Measurements from ENCODE around the gene SLC14A1.

Gene SLC14A1

GRCh38 chr18:45724601-45725000 lies 620 bp downstream of the SLC14A1 start:
- H3K4me1 ChIP-seq (ENCODE audit: control insufficient read depth, insufficient read depth, low read length), result no peaks in the 10 kb centered on the region
- no peak overlapping the region for H3K9ac ChIP-seq (ENCODE audit: low read length)
- no peak overlapping the region for H3K4me3 ChIP-seq (ENCODE audit: low read depth, low read length)
- no peak overlapping the region for H3K27ac ChIP-seq (ENCODE audit: low read depth, low read length)
- no peaks in the 10 kb centered on the region for H3K36me3 ChIP-seq (ENCODE audit: control insufficient read depth, insufficient read depth, low read length)
- H3K9me3 ChIP-seq (ENCODE audit: control insufficient read depth, insufficient read depth, low read depth, low read length), result no peaks in the 10 kb centered on the region
- no peaks in the 10 kb centered on the region for H3K27me3 ChIP-seq (ENCODE audit: control insufficient read depth, insufficient read depth, low read length)

DNA sequence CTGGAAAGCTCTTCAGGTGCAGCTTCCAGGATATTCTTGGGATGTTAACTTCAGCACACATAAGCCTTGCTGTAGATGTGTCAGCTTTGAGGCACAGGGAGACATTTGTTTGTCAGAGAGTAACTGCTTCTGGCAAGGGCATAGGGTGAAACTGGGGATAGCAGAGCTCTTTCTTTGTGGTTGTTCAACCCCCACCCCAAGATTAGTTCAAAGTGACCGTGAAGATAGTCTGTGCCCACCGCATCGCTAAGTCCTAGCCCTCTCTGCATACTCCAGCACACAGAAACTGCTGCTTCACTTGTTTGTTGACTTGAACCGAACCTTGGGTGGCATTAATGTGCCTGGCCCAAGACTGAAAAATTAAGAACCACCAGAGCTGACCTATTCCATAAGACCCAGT lies 1.4 kb downstream of the SLC14A1 start:
- no peaks in the 10 kb centered on the region for H3K36me3 ChIP-seq (ENCODE audit: control insufficient read depth, insufficient read depth, low read length)
- H3K9ac ChIP-seq (ENCODE audit: low read length), result no peak overlapping the region
- H3K9me3 ChIP-seq (ENCODE audit: control insufficient read depth, insufficient read depth, low read depth, low read length), result no peaks in the 10 kb centered on the region
- no peaks in the 10 kb centered on the region for H3K4me1 ChIP-seq (ENCODE audit: control insufficient read depth, insufficient read depth, low read length)
- no peak overlapping the region for H3K27ac ChIP-seq (ENCODE audit: low read depth, low read length)
- no peak overlapping the region for H3K4me3 ChIP-seq (ENCODE audit: low read depth, low read length)
- no peaks in the 10 kb centered on the region for H3K27me3 ChIP-seq (ENCODE audit: control insufficient read depth, insufficient read depth, low read length)

DNA sequence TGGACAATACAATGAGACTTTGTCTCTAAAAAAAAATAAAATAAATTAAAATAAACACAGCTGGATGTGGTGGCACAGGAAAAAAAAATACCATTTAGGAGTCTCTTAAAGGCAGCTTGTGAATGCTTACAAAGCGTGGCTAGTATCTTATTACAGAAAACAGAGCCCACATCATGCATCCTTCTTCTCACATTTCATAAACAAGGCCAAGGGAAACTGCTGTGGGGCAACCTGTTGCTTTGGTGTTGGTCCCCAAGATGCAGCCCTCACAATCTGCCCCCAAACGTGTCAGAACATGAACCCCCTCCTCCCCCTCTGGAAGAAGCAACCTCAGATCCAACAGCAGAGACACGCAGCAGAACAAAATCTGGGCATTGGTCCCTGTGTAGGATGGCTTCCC lies 2.6 kb downstream of the SLC14A1 start:
- Histone ChIP-seq H3K27me3 (ENCODE audit: control insufficient read depth, insufficient read depth, low read length) (no peaks in the 10 kb centered on the region), H3K27ac (ENCODE audit: low read depth, low read length) (no peak overlapping the region), H3K4me3 (ENCODE audit: low read depth, low read length) (no peak overlapping the region), H3K36me3 (ENCODE audit: control insufficient read depth, insufficient read depth, low read length) (no peaks in the 10 kb centered on the region), H3K9ac (ENCODE audit: low read length) (no peak overlapping the region), H3K9me3 (ENCODE audit: control insufficient read depth, insufficient read depth, low read depth, low read length) (no peaks in the 10 kb centered on the region), H3K4me1 (ENCODE audit: control insufficient read depth, insufficient read depth, low read length) (no peaks in the 10 kb centered on the region)

DNA sequence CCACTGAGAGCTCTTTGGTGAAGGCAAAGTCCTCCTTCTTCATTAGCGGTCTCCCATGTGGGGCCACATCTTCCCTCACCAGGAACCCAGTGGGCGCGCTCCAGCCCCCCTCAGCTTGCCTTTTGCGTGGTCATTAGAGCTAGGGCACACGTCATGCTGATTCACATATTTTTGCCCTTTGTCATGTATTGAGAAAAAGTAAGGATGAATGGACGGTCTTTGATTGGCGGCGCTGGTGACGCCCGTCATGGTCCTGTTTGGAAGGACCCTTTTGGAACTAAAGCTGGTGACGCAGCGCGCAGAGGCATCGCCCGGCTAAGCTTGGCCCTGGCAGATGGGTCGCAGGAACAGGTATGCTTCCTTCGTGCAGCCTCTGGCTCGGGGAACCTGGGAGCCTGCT lies 3.1 kb downstream of the SLC14A1 start:
- H3K4me1 ChIP-seq (ENCODE audit: control insufficient read depth, insufficient read depth, low read length), result no peaks in the 10 kb centered on the region

GRCh38 chr18:45728336-45729010 lies 4.5 kb downstream of the SLC14A1 start:
- H3K27me3 ChIP-seq (ENCODE audit: control insufficient read depth, insufficient read depth, low read length), result no peaks in the 10 kb centered on the region
- H3K9me3 ChIP-seq (ENCODE audit: control insufficient read depth, insufficient read depth, low read depth, low read length), result no peaks in the 10 kb centered on the region
- no peak overlapping the region for H3K9ac ChIP-seq (ENCODE audit: low read length)
- no peaks in the 10 kb centered on the region for H3K36me3 ChIP-seq (ENCODE audit: control insufficient read depth, insufficient read depth, low read length)
- no peaks in the 10 kb centered on the region for H3K4me1 ChIP-seq (ENCODE audit: control insufficient read depth, insufficient read depth, low read length)
- H3K4me3 ChIP-seq (ENCODE audit: low read depth, low read length), result no peak overlapping the region
- H3K27ac ChIP-seq (ENCODE audit: low read depth, low read length), result no peak overlapping the region

More for the DNA sequence above, 3.1 kb downstream of the SLC14A1 start:
- Histone ChIP-seq H3K9me3 (ENCODE audit: control insufficient read depth, insufficient read depth, low read depth, low read length) (no peaks in the 10 kb centered on the region), H3K27me3 (ENCODE audit: control insufficient read depth, insufficient read depth, low read length) (no peaks in the 10 kb centered on the region), H3K36me3 (ENCODE audit: control insufficient read depth, insufficient read depth, low read length) (no peaks in the 10 kb centered on the region), H3K9ac (ENCODE audit: low read length) (no peak overlapping the region), H3K27ac (ENCODE audit: low read depth, low read length) (no peak overlapping the region), H3K4me3 (ENCODE audit: low read depth, low read length) (no peak overlapping the region)

GRCh38 chr18:45730832-45731575 lies 7.0 kb downstream of the SLC14A1 start:
- H3K4me3 ChIP-seq (ENCODE audit: low read depth, low read length), result no peak overlapping the region
- H3K27ac ChIP-seq (ENCODE audit: low read depth, low read length), result no peak overlapping the region
- H3K27me3 ChIP-seq (ENCODE audit: control insufficient read depth, insufficient read depth, low read length), result no peaks in the 10 kb centered on the region
- no peaks in the 10 kb centered on the region for H3K9me3 ChIP-seq (ENCODE audit: control insufficient read depth, insufficient read depth, low read depth, low read length)
- H3K36me3 ChIP-seq (ENCODE audit: control insufficient read depth, insufficient read depth, low read length), result no peaks in the 10 kb centered on the region
- no peaks in the 10 kb centered on the region for H3K4me1 ChIP-seq (ENCODE audit: control insufficient read depth, insufficient read depth, low read length)
- no peak overlapping the region for H3K9ac ChIP-seq (ENCODE audit: low read length)

DNA sequence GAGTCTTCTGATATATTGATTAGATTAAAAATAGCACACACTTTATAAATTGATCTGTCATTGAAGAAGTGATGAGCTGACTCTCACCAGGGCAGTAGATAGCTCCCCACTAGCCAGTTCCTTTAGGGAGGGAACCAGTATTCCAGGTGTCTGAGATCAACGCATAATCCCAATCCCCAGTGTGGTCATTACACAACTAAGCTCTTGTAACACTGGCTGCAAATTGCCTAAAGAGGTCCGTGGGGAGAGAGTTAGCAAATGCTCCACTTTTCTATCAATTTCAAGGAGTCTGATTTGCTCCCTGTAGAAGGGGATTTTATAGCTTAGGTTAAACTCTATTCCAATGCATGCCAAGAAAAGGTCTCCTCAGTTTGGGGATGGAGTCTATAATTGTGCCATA lies 7.7 kb downstream of the SLC14A1 start:
- H3K9ac ChIP-seq (ENCODE audit: low read length), result no peak overlapping the region
- no peaks in the 10 kb centered on the region for H3K4me1 ChIP-seq (ENCODE audit: control insufficient read depth, insufficient read depth, low read length)
- no peaks in the 10 kb centered on the region for H3K9me3 ChIP-seq (ENCODE audit: control insufficient read depth, insufficient read depth, low read depth, low read length)
- H3K4me3 ChIP-seq (ENCODE audit: low read depth, low read length), result no peak overlapping the region
- no peak overlapping the region for H3K27ac ChIP-seq (ENCODE audit: low read depth, low read length)
- H3K27me3 ChIP-seq (ENCODE audit: control insufficient read depth, insufficient read depth, low read length), result no peaks in the 10 kb centered on the region
- H3K36me3 ChIP-seq (ENCODE audit: control insufficient read depth, insufficient read depth, low read length), result no peaks in the 10 kb centered on the region

DNA sequence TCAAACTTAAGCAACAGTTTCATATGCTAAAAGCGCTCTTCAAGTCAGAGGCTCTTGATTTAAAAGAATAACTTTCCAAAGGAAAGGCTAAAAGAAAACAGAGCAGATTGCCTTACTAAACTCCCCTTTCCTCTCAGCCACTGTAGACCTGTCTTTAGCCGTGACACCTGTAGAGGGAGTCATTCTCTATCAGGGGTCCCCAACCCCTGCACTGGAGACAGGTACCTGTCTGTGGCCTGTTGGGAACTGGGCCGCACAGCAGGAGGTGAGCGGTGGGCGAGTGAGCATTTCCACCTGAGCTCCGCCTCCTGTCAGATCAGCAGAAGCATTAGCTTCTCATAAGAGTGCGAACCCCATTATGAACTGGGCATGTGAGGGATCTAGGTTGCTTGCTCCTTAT lies 9.6 kb downstream of the SLC14A1 start:
- Histone ChIP-seq H3K4me1 (ENCODE audit: control insufficient read depth, insufficient read depth, low read length) (no peaks in the 10 kb centered on the region), H3K27me3 (ENCODE audit: control insufficient read depth, insufficient read depth, low read length) (no peaks in the 10 kb centered on the region), H3K27ac (ENCODE audit: low read depth, low read length) (no peak overlapping the region), H3K4me3 (ENCODE audit: low read depth, low read length) (no peak overlapping the region), H3K9ac (ENCODE audit: low read length) (no peak overlapping the region), H3K9me3 (ENCODE audit: control insufficient read depth, insufficient read depth, low read depth, low read length) (no peaks in the 10 kb centered on the region), H3K36me3 (ENCODE audit: control insufficient read depth, insufficient read depth, low read length) (no peaks in the 10 kb centered on the region)

GRCh38 chr18:45734505-45734904 lies 10.5 kb downstream of the SLC14A1 start:
- Histone ChIP-seq H3K27me3 (ENCODE audit: control insufficient read depth, insufficient read depth, low read length) (no peaks in the 10 kb centered on the region), H3K9ac (ENCODE audit: low read length) (no peak overlapping the region), H3K36me3 (ENCODE audit: control insufficient read depth, insufficient read depth, low read length) (no peaks in the 10 kb centered on the region), H3K4me1 (ENCODE audit: control insufficient read depth, insufficient read depth, low read length) (peaks cover 7% of the 10 kb centered on the region; the same call in 1 of the 2 replicates), H3K27ac (ENCODE audit: low read depth, low read length) (no peak overlapping the region), H3K9me3 (ENCODE audit: control insufficient read depth, insufficient read depth, low read depth, low read length) (no peaks in the 10 kb centered on the region), H3K4me3 (ENCODE audit: low read depth, low read length) (no peak overlapping the region)

DNA sequence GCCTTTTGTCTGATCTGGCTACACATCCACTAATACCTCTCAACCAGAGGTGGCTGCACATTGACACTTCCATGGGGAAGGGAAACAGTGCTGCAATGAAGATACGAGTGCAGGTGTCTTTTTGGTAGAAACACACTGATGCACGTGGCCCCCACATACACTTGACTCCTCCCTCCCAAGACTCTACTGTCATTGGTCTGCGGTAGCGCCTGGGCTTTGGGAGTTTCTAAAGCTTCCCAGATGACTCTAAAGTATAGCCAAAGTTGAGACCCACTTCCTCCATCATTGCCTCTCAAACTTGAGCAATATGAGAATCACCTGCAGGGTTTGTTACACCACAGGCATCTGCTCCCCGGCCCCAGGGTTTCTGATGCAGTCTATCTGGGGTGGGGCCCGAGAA lies 11.0 kb downstream of the SLC14A1 start:
- Histone ChIP-seq H3K4me3 (ENCODE audit: low read depth, low read length) (no peak overlapping the region), H3K9me3 (ENCODE audit: control insufficient read depth, insufficient read depth, low read depth, low read length) (no peaks in the 10 kb centered on the region), H3K36me3 (ENCODE audit: control insufficient read depth, insufficient read depth, low read length) (no peaks in the 10 kb centered on the region), H3K4me1 (ENCODE audit: control insufficient read depth, insufficient read depth, low read length) (peaks cover 12% of the 10 kb centered on the region), H3K27ac (ENCODE audit: low read depth, low read length) (no peak overlapping the region), H3K27me3 (ENCODE audit: control insufficient read depth, insufficient read depth, low read length) (no peaks in the 10 kb centered on the region), H3K9ac (ENCODE audit: low read length) (no peak overlapping the region)

GRCh38 chr18:45738660-45739059 lies 14.7 kb downstream of the SLC14A1 start:
- H3K9me3 ChIP-seq (ENCODE audit: control insufficient read depth, insufficient read depth, low read depth, low read length), result no peaks in the 10 kb centered on the region
- no peaks in the 10 kb centered on the region for H3K27me3 ChIP-seq (ENCODE audit: control insufficient read depth, insufficient read depth, low read length)
- no peak overlapping the region for H3K9ac ChIP-seq (ENCODE audit: low read length)
- no peak overlapping the region for H3K4me3 ChIP-seq (ENCODE audit: low read depth, low read length)
- H3K36me3 ChIP-seq (ENCODE audit: control insufficient read depth, insufficient read depth, low read length), result no peaks in the 10 kb centered on the region
- H3K4me1 ChIP-seq (ENCODE audit: control insufficient read depth, insufficient read depth, low read length), result peaks cover 14% of the 10 kb centered on the region
- H3K27ac ChIP-seq (ENCODE audit: low read depth, low read length), result no peak overlapping the region

Measured in HUES6 (cell line).